Measurements from ENCODE around the gene WWC2.

The WWC2 gene

GRCh38 chr4:183329954-183330742, 231.1 kb downstream of the WWC2 start:
- no peak for ATAC-seq
- no peak for DNase-seq

- ATAC-seq (no peak), DNase-seq (no peak)
Observed at GRCh38 chr4:183330841-183331240, 231.8 kb downstream of the WWC2 start.

DNA sequence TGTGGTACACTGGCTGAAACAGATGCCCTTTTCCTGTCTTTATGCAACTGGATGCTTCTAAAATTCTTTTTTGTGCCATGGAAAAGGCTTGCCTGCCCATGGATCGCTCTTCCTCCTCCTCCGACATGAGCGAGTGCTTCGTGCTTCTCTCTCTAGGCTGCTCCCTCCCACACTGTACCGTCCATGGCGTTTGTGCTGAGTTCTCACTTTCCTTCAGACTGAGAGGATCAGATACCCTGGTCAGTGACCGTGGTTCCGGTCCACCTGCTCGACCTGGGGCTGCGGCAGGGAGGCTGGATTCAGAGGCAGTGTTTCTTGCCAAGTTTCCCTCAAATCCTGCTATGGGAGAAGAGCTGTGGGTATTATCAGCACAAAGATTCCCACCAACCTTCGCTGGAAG, 233.4 kb downstream of the WWC2 start:
- no peak for DNase-seq
- no peak for ATAC-seq

DNA sequence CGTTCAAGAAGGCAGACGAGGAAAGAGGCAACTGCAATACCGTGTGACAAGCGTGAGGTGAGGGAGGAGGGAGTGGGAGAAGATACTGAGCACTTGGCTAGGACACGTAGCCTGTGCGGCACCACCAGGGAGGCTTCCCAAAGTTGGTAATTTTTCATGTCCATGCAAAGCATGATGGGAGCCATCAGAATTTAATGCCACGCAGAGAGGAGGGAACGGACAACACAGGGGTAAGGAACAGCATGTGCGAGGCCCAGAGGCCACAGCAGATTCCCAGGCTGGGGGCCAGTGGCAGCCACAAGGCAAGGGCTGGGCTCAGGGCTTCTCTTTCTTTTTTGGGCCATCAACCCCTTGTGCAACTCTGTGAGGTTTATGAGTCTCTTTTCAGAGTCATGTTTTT, 234.1 kb downstream of the WWC2 start:
- no peak for ATAC-seq

GRCh38 chr4:183333983-183334382, 234.9 kb downstream of the WWC2 start:
- no peak for ATAC-seq
- no peak for DNase-seq

More for the DNA sequence above, 234.1 kb downstream of the WWC2 start:
- no peak for DNase-seq

DNA sequence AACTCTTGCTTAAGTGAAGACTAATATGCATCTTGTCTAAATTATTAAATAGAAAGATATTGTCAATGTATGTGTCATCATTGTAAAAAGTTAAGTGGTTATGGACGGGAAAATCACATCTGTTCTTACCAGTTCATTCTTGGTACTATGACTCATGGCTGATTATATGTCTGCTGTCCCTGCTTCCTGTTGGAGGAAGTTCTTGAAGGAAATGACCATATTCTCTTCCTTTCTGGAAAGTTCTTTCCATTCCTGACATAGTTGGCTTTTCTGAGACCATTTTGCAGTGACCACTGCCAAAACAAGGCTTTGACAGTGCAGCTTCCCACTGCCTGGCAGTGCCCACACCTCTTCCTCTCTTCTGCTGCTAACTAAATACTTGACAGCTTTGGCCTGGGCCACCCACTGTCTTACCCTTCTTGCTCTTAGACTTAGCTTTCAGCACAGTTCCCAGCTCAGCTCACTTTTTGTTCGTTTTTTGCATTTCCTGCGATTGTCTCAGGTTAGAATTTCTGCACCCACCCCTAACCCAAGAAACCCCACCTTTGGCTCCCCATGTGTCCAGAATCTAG, 236.4 kb downstream of the WWC2 start:
- ATAC-seq (peak; percentile 69), DNase-seq (no peak)

GRCh38 chr4:183337349-183337748, 238.3 kb downstream of the WWC2 start:
- DNase-seq (no peak), ATAC-seq (no peak)

- ATAC-seq (no peak), DNase-seq (no peak)
Observed at GRCh38 chr4:183337833-183338232, 238.8 kb downstream of the WWC2 start.

- peak; percentile 38 for ATAC-seq
Observed at GRCh38 chr4:183342541-183343533, 243.8 kb downstream of the WWC2 start.

GRCh38 chr4:183343730-183344129, 244.7 kb downstream of the WWC2 start:
- DNase-seq, result no peak
- ATAC-seq, result no peak

More at GRCh38 chr4:183342541-183343533, 243.8 kb downstream of the WWC2 start:
- DNase-seq, result no peak

DNA sequence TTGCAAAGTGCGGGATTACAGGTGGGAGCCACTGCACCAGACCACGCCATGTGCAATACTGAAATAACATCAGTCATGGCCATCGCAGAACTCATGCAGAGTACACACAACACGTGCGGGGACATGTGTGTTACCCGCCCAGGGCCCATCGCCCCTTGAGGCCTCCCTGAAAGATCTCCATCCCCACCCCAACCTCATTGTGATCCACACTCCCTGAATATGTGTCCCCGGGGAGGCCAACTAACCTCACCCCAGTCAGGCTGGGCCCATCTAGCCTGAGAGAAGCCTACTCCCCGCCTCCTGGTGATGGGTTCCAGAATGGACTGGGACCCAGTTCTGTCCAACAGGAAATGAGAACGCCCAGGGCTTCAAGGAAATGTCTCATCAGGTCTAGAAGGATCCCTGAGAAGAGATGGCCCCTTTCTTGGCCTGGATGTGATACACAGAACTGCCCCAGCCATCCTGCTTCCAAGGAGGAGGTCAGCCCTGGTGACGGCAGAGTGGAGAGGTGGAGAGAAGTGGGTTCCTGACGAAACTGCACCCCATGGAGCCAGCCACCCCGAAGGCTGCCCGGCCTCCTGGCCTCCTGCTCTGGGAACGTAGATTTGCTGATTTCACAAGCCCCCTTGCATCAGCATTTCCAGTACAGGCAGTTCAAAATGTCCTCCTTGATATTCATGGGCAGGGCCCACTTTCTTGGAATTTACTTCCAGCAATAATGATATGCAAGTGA, 245.6 kb downstream of the WWC2 start:
- no peak for ATAC-seq
- no peak for DNase-seq

GRCh38 chr4:183345261-183345660, 246.2 kb downstream of the WWC2 start:
- DNase-seq, result no peak
- ATAC-seq, result no peak

- ATAC-seq, result no peak
- no peak for DNase-seq
Observed at GRCh38 chr4:183347146-183347545, 248.1 kb downstream of the WWC2 start.

GRCh38 chr4:183347566-183347965, 248.5 kb downstream of the WWC2 start:
- no peak for ATAC-seq
- no peak for DNase-seq

DNA sequence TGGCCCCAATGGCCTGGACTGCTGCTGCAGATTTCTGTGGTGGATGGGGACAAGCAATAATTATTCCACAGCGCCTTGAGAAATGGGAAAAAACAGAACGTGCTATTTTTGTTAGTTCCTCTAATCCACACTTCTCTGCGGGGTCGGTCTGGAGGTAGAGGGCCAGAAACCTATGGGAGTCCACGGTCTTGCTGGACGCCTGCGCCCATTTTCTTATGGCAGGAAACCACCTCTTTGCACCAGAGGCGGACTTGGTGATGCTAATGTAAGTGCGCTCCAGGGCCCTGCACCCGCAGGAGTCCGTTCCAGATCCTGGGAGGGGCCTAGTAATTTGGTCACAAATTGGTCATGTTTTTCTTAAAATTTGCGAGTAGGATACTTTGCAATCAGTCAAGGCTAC, 249.1 kb downstream of the WWC2 start:
- DNase-seq (no peak), ATAC-seq (no peak)

GRCh38 chr4:183348706-183349659, 249.9 kb downstream of the WWC2 start:
- DNase-seq (peak; percentile 54), ATAC-seq (peak; percentile 95)

DNA sequence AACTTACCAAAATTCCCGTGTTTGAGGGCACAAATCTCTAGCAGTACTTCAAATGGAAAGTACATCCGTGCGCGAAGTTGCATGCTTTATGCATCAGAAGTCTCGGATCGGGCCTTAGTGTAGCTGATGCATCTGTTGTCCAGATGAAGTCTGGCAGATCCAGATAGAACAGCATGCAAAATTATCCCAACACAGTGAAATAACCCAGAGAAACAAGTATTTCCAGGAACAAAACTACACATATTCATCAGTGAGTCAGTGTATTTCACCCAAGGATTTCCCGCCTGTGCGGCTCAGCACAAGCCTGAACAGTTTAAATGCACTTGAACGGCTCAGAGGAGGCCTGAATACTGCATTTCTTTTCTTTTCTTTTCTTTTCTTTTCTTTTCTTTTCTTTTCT, 250.6 kb downstream of the WWC2 start:
- no peak for DNase-seq
- no peak for ATAC-seq

DNA sequence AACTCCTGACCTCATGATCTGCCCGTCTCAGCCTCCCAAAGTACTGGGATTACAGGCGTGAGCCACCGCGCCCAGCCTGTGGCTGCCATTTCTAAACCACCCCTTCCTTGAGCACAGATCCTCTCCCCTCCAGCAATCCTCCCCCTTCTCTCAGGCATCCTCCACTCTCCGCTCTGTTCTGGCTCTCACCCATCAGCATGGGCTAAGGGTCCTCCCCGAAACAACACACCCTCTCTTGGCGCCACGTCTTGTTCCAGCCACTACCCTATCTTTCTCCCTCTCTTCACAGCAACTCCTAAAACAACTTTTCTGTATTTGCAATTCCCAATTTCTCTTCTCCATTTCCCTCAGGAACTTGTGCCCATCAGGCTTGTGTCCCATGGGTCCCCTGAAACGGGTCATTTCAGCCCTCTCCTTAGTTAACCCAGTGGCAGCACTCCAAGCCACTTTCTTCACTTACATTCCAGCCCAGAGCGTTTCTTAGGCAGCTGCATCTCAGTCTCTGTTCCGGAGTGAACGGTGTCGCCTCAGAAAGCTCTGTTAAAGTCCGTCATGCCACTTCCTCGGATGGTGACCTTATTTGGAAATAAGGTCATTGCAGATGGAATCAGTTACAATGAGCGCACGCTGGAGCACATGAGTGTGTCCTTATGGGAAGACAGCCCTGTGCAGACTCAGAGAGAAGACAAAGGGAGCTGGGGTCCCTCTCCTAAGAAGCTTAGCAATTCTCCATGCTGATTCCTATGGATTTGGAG, 251.4 kb downstream of the WWC2 start:
- no peak for ATAC-seq
- DNase-seq, result no peak

DNA sequence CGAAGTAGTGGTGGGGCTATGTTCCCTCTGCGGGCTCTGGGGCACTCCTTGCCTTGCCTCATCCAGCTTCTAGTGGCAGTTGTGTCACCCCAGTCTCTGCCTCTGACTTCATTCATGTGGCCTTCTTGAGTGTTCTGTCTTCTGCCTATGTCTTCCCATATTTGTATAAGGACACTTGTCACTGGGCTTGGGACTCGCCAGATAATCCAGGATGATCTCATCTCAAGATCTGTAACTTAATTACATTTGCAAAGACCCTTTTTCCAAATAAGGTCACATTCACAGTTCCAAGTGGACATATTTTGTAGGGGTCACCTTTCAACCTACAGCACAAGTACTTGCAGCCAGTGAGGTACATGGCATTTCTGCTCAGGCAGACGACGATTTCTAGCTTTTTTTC, 253.5 kb downstream of the WWC2 start:
- no peak for DNase-seq
- no peak for ATAC-seq

DNA sequence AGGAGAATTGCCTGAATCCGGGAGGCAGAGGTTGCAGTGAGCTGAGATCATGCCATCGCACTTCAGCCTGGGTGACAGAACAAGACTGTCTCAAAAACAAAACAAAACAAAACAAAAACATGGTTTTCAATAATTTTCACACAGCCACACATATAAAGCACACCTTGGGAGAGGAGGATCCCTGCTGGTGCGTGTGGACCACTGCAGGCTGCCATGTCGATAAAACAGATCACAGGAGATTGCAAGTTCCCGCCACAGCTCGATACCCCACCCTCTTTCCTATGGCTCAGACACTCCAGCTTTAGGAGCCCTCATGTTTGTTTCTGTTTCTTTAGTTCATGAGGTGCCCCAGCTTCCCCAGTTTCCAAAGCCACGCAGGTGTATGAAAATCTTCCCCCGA, 254.5 kb downstream of the WWC2 start:
- ATAC-seq, result no peak
- no peak for DNase-seq
